ENCODE measurements around the gene LRRC51. TPM values are rescaled to one million over a fixed set of nuclear protein-coding genes. Genes with fewer than 3 reads are reported as not detected.

The LRRC51 gene
- total RNA-seq, 1 donor from 2014 or later = 2.6 TPM

- Histone ChIP-seq H3K4me1 (ENCODE audit: control insufficient read depth in 3 of 3, insufficient read depth in 3 of 3, low read length in 3 of 3) (peaks cover 52 to 55% (median 53%) of the 10 kb centered on the region in 3 donors), H3K9me3 (ENCODE audit: control insufficient read depth in 3 of 3, low read length in 3 of 3) (no peaks in the 10 kb centered on the region), H3K9ac (ENCODE audit: low read depth in 1 of 3, low read length in 3 of 3) (peak within 1 kb of the TSS; percentile 98 to 100 (median 99)), H3K27ac (ENCODE audit: low read depth, low read length) (peak within 1 kb of the TSS; percentile 96), H3K36me3 (ENCODE audit: control insufficient read depth in 3 of 3, insufficient read depth in 3 of 3, low read length in 3 of 3) (peaks cover 19 to 21% (median 20%) of the 10 kb centered on the region in 3 donors), H3K27me3 (ENCODE audit: control insufficient read depth in 3 of 3, insufficient read depth in 3 of 3, low read length in 3 of 3) (no peaks in the 10 kb centered on the region), H3K4me3 (ENCODE audit: low read length in 3 of 3) (peak within 1 kb of the TSS; percentile 87 to 98 (median 88))
Observed at GRCh38 chr11:72102946-72103753, 22.5 kb downstream of the LRRC51 start, which contains the start of gene LAMTOR1. LAMTOR1 (minus strand) TSS chr11:72103297; CDS start chr11:72103224, 73 bp downstream.

- peaks cover 45 to 48% (median 47%) of the 10 kb centered on the region in 3 donors for H3K4me1 ChIP-seq (ENCODE audit: control insufficient read depth in 3 of 3, insufficient read depth in 3 of 3, low read length in 3 of 3)
- peak overlapping the region; percentile 96 for H3K27ac ChIP-seq (ENCODE audit: low read depth, low read length)
- peak overlapping the region; percentile 86 to 88 (median 88) for H3K4me3 ChIP-seq (ENCODE audit: low read length in 3 of 3)
- no peaks in the 10 kb centered on the region for H3K27me3 ChIP-seq (ENCODE audit: control insufficient read depth in 3 of 3, insufficient read depth in 3 of 3, low read length in 3 of 3)
- H3K36me3 ChIP-seq (ENCODE audit: control insufficient read depth in 3 of 3, insufficient read depth in 3 of 3, low read length in 3 of 3) = peaks cover 18 to 19% (median 18%) of the 10 kb centered on the region in 3 donors
- peak overlapping the region; percentile 77 to 87 (median 79) for H3K9ac ChIP-seq (ENCODE audit: low read depth in 1 of 3, low read length in 3 of 3)
- H3K9me3 ChIP-seq (ENCODE audit: control insufficient read depth in 3 of 3, low read length in 3 of 3) = no peaks in the 10 kb centered on the region
Observed at GRCh38 chr11:72103754-72104167, 23.1 kb downstream of the LRRC51 start.

- Histone ChIP-seq H3K36me3 (ENCODE audit: control insufficient read depth in 3 of 3, insufficient read depth in 3 of 3, low read length in 3 of 3) (peaks cover 13 to 31% (median 13%) of the 10 kb centered on the region in 3 donors), H3K9me3 (ENCODE audit: control insufficient read depth in 3 of 3, low read length in 3 of 3) (no peaks in the 10 kb centered on the region), H3K27ac (ENCODE audit: low read depth, low read length) (no peak within 1 kb of the TSS), H3K9ac (ENCODE audit: low read depth in 1 of 3, low read length in 3 of 3) (peak within 1 kb of the TSS in 1 of 3 donors; percentile 8), H3K4me1 (ENCODE audit: control insufficient read depth in 3 of 3, insufficient read depth in 3 of 3, low read length in 3 of 3) (peaks cover 24 to 28% (median 27%) of the 10 kb centered on the region in 3 donors), H3K27me3 (ENCODE audit: control insufficient read depth in 3 of 3, insufficient read depth in 3 of 3, low read length in 3 of 3) (no peaks in the 10 kb centered on the region), H3K4me3 (ENCODE audit: low read length in 3 of 3) (no peak within 1 kb of the TSS)
Observed at GRCh38 chr11:72105888-72106287, 25.2 kb downstream of the LRRC51 start, which contains the start of gene TOMT. TOMT (plus strand) TSS chr11:72105924; CDS start chr11:72105952, 28 bp downstream.

GRCh38 chr11:72111300-72112142, 30.9 kb downstream of the LRRC51 start:
- Histone ChIP-seq H3K27me3 (ENCODE audit: control insufficient read depth in 3 of 3, insufficient read depth in 3 of 3, low read length in 3 of 3) (peaks cover 0 to 3% (median 0%) of the 10 kb centered on the region in 3 donors), H3K9me3 (ENCODE audit: control insufficient read depth in 3 of 3, low read length in 3 of 3) (no peaks in the 10 kb centered on the region), H3K4me3 (ENCODE audit: low read length in 3 of 3) (peak overlapping the region; percentile 89 to 96 (median 92)), H3K9ac (ENCODE audit: low read depth in 1 of 3, low read length in 3 of 3) (peak overlapping the region; percentile 91 to 98 (median 97)), H3K36me3 (ENCODE audit: control insufficient read depth in 3 of 3, insufficient read depth in 3 of 3, low read length in 3 of 3) (peaks cover 10 to 28% (median 13%) of the 10 kb centered on the region in 3 donors), H3K27ac (ENCODE audit: low read depth, low read length) (peak overlapping the region; percentile 99), H3K4me1 (ENCODE audit: control insufficient read depth in 3 of 3, insufficient read depth in 3 of 3, low read length in 3 of 3) (peaks cover 6 to 21% (median 16%) of the 10 kb centered on the region in 3 donors)

GRCh38 chr11:72112143-72112977, 31.7 kb downstream of the LRRC51 start, which contains the start of gene ANAPC15:
ANAPC15 (minus strand) TSS chr11:72112695; CDS start chr11:72111276, 1,419 bp downstream.
- Histone ChIP-seq H3K27me3 (ENCODE audit: control insufficient read depth in 3 of 3, insufficient read depth in 3 of 3, low read length in 3 of 3) (peaks cover 0 to 3% (median 0%) of the 10 kb centered on the region in 3 donors), H3K36me3 (ENCODE audit: control insufficient read depth in 3 of 3, insufficient read depth in 3 of 3, low read length in 3 of 3) (peaks cover 10 to 27% (median 13%) of the 10 kb centered on the region in 3 donors), H3K27ac (ENCODE audit: low read depth, low read length) (peak within 1 kb of the TSS; percentile 99)

GRCh38 chr11:72112978-72113808, 32.5 kb downstream of the LRRC51 start:
- peak overlapping the region; percentile 99 for H3K27ac ChIP-seq (ENCODE audit: low read depth, low read length)
- no peaks in the 10 kb centered on the region for H3K9me3 ChIP-seq (ENCODE audit: control insufficient read depth in 3 of 3, low read length in 3 of 3)
- H3K4me1 ChIP-seq (ENCODE audit: control insufficient read depth in 3 of 3, insufficient read depth in 3 of 3, low read length in 3 of 3) = peaks cover 6 to 21% (median 16%) of the 10 kb centered on the region in 3 donors
- H3K4me3 ChIP-seq (ENCODE audit: low read length in 3 of 3) = peak overlapping the region; percentile 89 to 96 (median 92)
- peak overlapping the region; percentile 97 to 98 (median 97) for H3K9ac ChIP-seq (ENCODE audit: low read depth in 1 of 3, low read length in 3 of 3)
- peaks cover 0 to 3% (median 0%) of the 10 kb centered on the region in 3 donors for H3K27me3 ChIP-seq (ENCODE audit: control insufficient read depth in 3 of 3, insufficient read depth in 3 of 3, low read length in 3 of 3)
- H3K36me3 ChIP-seq (ENCODE audit: control insufficient read depth in 3 of 3, insufficient read depth in 3 of 3, low read length in 3 of 3) = peaks cover 10 to 24% (median 13%) of the 10 kb centered on the region in 3 donors

More at GRCh38 chr11:72112143-72112977, 31.7 kb downstream of the LRRC51 start, which contains the start of gene ANAPC15:
- peak within 1 kb of the TSS; percentile 89 to 96 (median 92) for H3K4me3 ChIP-seq (ENCODE audit: low read length in 3 of 3)
- no peaks in the 10 kb centered on the region for H3K9me3 ChIP-seq (ENCODE audit: control insufficient read depth in 3 of 3, low read length in 3 of 3)
- H3K9ac ChIP-seq (ENCODE audit: low read depth in 1 of 3, low read length in 3 of 3) = peak within 1 kb of the TSS; percentile 97 to 98 (median 97)
- H3K4me1 ChIP-seq (ENCODE audit: control insufficient read depth in 3 of 3, insufficient read depth in 3 of 3, low read length in 3 of 3) = peaks cover 6 to 21% (median 16%) of the 10 kb centered on the region in 3 donors

GRCh38 chr11:72114570-72114969, 33.9 kb downstream of the LRRC51 start:
- H3K27me3 ChIP-seq (ENCODE audit: control insufficient read depth in 3 of 3, insufficient read depth in 3 of 3, low read length in 3 of 3) = peaks cover 0 to 3% (median 0%) of the 10 kb centered on the region in 3 donors
- peaks cover 6 to 21% (median 16%) of the 10 kb centered on the region in 3 donors for H3K4me1 ChIP-seq (ENCODE audit: control insufficient read depth in 3 of 3, insufficient read depth in 3 of 3, low read length in 3 of 3)
- peaks cover 3 to 13% (median 4%) of the 10 kb centered on the region in 3 donors for H3K36me3 ChIP-seq (ENCODE audit: control insufficient read depth in 3 of 3, insufficient read depth in 3 of 3, low read length in 3 of 3)
- H3K9me3 ChIP-seq (ENCODE audit: control insufficient read depth in 3 of 3, low read length in 3 of 3) = no peaks in the 10 kb centered on the region
- H3K4me3 ChIP-seq (ENCODE audit: low read length in 3 of 3) = no peak overlapping the region
- no peak overlapping the region for H3K9ac ChIP-seq (ENCODE audit: low read depth in 1 of 3, low read length in 3 of 3)
- no peak overlapping the region for H3K27ac ChIP-seq (ENCODE audit: low read depth, low read length)

- peaks cover 0 to 6% (median 0%) of the 10 kb centered on the region in 3 donors for H3K27me3 ChIP-seq (ENCODE audit: control insufficient read depth in 3 of 3, insufficient read depth in 3 of 3, low read length in 3 of 3)
- H3K27ac ChIP-seq (ENCODE audit: low read depth, low read length) = no peak overlapping the region
- H3K9ac ChIP-seq (ENCODE audit: low read depth in 1 of 3, low read length in 3 of 3) = no peak overlapping the region
- H3K9me3 ChIP-seq (ENCODE audit: control insufficient read depth in 3 of 3, low read length in 3 of 3) = no peaks in the 10 kb centered on the region
- no peaks in the 10 kb centered on the region for H3K36me3 ChIP-seq (ENCODE audit: control insufficient read depth in 3 of 3, insufficient read depth in 3 of 3, low read length in 3 of 3)
- H3K4me1 ChIP-seq (ENCODE audit: control insufficient read depth in 3 of 3, insufficient read depth in 3 of 3, low read length in 3 of 3) = peaks cover 6 to 17% (median 13%) of the 10 kb centered on the region in 3 donors
- no peak overlapping the region for H3K4me3 ChIP-seq (ENCODE audit: low read length in 3 of 3)
Observed at GRCh38 chr11:72116019-72116755, 35.5 kb downstream of the LRRC51 start.
